HG03196 (cell line): ENCODE results near the gene TSR2.
"Not testable (repeated sequence)": the region's sequence is repeated elsewhere in the genome, so short reads cannot be mapped to it uniquely, and the experiment has no call there.

Source experiments
- ATAC-seq: cut with Tn5 transposase; IDR thresholded peaks from one replicate; pipeline ENCODE4 v1.9.1; 2021; ENCODE audit not compliant: unreplicated experiment

Gene TSR2

GRCh38 chrX:54473993-54474859, 34.0 kb downstream of the TSR2 start:
- ATAC-seq, result no peak

GRCh38 chrX:54479136-54480111, 39.2 kb downstream of the TSR2 start:
- no peak for ATAC-seq

- ATAC-seq, result no peak
These were observed 42.8 kb downstream of the TSR2 start for GRCh38 chrX:54482839-54483593.

GRCh38 chrX:54483946-54484345, 43.7 kb downstream of the TSR2 start:
- ATAC-seq, result no peak

GRCh38 chrX:54484666-54485065, 44.5 kb downstream of the TSR2 start:
- ATAC-seq, result no peak

- not testable (repeated sequence) for ATAC-seq
These were observed 49.6 kb downstream of the TSR2 start for GRCh38 chrX:54489819-54490218.

- no peak for ATAC-seq
These were observed 52.1 kb downstream of the TSR2 start for GRCh38 chrX:54492340-54492739.

GRCh38 chrX:54494166-54494988, 54.2 kb downstream of the TSR2 start:
- ATAC-seq, result no peak
